NOMO-1 treated with dmso at 0.1 percent for 144 hours (cell line): ENCODE results near the gene TXNL4A.

Source experiments
- DNase-seq: peaks from one replicate; lab custom pipeline; 2025; ENCODE audit not compliant: unreplicated experiment; lab: John Stamatoyannopoulos, UW

The TXNL4A gene

DNA sequence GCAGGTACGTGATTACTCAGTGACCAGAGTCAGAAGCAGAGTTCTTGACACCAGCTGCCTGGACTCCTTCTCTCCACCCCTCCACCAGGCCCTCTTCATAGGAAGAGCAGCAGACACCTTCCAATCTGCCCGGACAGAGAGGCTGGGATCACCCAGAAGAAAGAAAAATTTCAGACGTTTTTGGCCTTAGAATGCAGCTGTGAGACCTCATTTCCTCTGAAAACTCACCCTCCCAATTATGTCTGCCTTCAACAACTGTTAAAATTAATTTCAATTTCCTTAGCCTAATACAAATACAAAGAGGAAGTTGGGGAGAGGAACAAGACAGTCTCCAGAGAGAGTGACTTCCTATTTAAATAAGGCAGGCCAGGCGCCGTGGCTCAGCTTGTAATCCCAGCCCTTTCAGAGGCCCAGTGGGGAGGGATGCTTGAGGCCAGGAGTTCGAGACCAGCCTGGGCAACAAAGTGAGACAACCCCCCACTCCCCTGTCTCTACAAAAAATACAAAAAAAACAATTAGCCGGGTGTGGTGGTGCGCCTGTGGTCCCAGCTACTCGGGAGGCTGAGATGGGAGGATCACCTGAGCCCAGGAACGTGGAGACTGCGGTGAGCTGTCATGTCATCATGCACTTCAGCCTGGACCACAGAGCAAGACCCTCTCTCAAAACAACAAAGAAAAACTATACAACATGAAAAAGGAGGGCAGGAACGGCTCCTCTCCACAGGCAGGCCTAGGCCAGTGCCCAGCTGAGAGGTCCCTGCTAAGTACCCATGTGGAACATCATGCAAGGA lies 38.5 kb downstream of the TXNL4A start:
- DNase-seq: peak; percentile 90

DNA sequence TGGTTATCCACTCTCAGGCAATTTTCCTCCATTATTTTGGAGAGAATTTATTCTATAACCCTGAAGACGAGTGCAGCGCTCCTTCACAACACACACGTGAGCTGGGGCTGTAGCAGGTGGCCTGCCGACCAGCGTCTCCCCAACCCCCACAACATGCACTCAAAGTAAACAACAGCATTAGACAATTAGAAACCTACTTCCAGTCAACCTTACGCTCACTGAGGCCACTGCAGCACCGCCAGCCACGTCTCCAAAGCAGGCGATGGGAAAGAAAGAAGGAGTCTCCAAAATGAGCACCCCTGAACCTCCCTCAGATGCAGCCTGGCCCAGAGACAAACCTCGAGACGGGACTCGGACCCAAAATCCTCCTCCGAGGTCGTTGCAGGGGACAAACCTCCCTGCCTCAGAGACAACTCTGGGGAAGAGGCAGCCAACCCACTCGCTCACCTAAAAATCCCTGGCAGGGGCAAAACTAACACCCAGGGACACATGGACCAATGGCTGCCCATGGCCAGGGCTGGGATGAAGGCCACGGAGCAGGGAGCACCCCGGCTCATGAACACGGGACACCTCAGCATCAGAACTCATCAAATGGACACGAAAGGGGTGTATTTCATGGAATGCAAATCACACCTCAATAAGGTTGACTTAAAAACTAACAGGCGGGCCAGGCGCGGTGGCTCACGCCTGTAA lies 39.5 kb downstream of the TXNL4A start:
- DNase-seq: no peak

DNA sequence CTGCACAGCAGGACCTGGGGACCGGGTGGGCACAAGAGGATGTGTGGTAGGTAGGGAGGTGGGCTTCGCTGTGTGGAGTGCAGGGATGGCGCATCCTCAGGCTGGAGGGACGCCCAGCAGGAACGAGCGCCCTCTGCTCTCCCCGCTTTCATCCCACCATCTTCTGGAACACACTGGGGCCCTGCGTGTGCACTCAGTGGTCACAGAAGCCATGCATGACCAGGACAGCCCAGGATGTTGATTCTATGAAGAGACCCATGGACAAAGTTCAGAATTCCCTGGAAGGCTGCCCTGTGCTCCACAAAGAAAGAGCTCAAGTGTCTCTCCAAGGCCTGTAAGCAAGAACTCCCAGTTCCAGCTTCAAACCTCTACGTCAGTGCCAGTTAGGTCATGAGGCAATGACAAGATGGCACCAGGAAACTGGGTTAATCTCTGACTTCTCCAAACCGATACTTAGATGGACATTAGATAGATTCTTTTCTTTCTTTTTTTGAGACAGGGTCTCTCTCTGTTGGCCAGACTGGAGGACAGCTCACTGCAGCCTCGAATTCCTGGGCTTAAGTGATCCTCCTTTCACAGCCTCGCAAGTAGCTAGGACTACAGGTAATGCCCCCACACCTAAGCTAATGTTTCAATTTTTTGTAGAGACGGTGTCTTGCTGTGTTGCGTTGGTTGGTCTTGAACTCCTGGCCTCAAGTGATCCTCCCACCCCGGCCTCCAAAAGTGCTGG lies 40.3 kb downstream of the TXNL4A start:
- no peak for DNase-seq

DNA sequence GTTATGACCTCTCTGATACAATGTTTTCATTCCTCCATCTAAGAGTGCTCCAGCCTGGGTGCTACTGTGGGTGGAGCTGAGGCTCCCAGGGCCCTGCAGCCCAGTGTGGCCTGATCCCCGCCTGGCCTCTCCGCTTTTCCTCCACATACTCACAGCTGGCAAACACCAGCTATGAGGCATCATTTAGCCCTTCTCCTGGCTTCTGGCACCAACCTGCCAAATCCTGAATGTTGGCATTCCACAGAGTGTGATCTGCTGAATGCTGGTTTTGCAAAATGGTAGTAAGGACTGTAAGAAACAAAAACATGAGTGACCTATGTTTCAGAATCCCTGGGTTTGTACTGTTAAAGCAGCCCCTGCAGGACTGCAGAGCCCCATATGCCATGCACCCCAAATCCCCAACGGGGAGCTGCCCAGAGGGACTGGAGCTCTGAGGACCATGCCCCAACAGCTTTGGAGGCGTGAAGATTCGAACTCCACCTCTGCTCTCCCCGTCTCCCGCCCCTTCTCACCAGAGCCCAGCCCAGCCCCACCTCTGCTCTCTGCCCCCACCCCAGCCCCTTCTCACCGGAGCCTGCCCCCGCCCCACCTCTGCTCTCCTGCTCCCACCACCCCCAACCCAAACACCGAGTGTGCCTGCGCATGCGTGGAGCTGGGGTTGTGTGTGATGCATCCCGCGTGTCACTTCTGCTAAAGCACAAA lies 41.2 kb downstream of the TXNL4A start:
- DNase-seq: no peak

DNA sequence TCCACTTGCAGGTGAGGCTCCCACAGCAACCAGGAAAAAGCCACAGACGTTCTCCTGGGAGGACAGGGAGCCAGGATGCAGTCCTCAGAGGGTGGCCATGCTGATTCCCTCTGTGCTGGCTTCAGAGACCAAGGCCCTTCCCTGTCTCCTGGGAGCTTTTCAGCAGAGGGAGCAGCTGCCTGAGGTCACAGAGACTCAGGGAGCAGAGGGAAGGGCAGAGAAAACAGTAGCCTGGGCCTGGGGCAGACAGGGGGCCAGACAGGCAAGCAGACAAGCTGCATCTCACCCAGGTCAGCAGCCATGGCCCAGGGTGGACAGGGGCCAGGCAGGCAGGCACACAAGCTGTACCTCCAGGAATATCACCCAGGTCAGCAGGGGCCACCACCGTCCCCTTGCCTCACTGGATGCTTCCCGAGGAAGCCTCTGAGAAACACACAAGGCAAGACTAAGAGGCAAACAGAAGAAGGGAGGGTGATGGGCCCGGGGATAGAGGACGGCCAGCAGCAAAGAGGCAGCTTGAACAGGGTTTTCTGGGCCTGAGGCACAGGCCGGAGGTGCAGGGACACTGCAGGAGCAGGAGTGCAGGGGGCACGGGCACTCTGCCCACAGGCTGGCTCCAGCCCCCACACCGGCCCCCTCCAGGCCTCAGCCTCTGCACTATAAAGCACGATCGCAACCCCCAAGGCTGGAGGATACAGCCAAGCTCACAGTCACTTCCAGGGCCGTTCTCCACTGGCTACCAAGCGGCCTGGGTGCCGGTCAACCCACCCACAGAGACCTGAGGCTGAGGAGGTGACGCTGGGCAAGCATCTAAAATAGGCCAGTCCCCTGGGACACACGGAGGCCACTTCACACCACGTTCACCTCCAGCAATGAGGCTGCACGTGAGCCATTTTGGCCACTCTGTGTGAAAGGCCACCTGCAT lies 43.0 kb downstream of the TXNL4A start:
- DNase-seq: no peak

DNA sequence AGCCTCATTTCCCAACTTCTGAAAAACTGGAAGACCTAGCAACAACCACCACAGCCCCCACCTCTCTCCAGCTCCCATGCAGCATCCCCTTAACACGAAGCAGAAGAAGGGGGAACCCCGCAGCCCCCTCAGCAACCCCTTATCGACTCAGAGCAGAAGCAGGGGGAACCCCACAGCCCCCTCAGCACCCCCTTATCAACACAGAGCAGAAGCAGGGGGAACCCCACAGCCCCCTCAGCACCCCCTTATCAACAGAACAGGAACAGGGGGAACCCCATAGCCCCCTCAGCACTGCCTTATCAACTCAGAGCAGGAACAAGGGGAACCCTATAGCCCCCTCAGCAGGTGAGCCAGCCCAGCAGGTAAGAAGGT lies 43.6 kb downstream of the TXNL4A start:
- DNase-seq: no peak

DNA sequence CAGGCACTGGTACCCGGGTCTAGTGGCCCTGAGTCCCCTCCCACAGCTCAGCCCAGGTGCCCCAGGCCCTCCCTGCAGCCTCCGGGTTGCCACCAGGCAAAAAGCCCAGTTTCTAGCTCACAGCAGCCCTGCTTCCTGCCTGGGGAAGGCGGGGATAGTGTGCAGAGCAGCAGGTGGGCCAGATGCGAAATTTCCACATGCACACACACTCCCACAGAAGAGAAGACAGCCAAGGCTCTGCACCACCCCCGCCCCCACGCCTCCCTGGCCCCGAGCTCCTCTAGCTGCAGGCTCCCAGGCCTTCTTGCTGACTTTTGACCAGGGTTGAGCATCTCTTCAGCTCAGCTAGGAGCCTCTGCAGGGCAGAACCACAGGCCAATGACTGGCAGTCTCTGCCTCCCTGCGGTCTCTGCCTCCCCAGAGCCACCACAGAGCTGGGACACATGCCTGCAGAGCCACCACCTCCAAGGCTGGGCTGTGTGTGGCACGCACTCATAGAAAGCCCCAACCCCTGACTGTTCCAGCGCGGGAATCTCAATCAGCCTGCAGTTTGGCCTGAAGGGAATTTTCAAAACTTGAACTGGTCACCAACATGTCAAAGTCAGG lies 44.1 kb downstream of the TXNL4A start:
- DNase-seq: no peak

DNA sequence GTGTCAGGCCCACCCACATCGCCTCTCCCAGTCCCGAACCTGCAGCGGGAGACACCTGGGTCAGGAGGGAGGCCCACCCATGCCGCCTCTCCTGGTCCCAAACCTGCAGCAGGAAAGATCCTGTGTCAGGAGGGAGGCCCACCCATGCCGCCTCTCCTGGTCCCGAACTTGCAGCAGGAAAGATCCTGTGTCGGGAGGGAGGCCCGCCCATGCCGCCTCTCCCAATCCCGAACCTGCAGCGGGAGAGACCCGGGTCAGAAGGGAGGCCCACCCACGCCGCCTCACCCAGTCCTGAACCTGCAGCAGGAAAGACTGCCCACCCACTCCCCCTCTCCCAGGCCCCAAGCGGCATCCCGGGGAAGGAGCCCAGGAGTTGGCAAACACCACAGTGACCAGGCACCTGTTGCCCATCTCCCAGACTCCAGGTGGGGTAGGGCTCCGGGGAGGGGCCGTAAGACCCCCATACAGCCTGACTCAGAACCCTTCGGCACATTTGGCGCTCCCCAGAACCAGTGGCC lies 44.7 kb downstream of the TXNL4A start:
- no peak for DNase-seq

DNA sequence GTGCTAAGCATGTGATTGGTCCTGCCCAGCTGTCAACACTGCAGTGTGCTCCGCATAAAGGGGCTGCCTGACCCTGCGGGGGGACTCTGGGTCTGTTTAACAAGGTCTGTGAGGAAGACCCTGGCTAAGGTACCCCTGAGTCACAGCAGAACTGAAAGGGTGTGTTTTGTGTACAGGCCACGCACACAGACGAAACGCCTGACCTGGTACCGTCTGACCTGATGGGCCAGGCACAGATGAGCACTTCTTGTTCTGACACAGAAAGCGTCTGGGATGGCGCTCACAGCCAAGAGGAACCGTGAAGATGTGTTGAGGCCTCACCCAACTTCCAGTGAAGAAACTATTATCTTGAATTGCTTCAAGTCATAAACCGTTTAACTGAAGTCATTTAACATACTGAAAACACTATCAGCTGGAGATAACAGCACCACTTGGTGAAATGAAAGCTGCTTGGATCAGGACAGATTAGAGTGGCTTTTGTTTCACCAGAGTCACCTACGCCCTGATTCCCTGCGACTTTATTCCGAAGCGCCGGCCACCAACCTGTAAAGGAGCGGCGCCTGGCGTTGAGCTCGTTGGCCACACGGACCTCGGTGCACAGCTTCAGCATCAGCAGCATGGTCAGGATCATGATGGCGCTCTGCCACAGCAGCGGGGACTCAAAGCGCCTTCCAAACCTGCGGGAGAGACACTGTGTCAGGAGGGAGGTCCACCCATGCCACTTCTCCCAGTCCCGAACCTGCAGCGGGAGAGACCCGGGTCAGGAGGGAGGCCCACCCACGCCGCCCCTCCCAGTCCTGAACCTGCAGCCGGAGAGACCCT lies 45.4 kb downstream of the TXNL4A start:
- DNase-seq: no peak

DNA sequence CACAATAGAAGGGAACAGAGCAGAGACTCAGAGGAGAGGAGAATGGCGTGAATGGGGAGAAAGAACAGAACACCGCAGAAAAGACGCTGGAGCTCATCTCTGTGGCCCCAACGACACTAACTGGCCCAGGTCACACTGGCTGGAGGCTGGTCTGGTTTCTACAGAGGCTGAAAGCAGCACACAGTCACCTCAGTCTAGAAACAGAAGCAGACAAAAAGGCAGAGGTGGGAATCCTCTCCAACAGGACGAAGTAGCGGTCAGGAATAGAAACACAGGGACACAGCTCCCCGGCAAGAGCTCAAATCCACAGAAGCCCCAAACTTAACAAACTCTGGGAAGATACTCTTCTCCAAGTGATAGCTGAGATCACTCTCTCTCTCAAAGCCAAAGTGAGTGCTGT lies 46.2 kb downstream of the TXNL4A start:
- no peak for DNase-seq

DNA sequence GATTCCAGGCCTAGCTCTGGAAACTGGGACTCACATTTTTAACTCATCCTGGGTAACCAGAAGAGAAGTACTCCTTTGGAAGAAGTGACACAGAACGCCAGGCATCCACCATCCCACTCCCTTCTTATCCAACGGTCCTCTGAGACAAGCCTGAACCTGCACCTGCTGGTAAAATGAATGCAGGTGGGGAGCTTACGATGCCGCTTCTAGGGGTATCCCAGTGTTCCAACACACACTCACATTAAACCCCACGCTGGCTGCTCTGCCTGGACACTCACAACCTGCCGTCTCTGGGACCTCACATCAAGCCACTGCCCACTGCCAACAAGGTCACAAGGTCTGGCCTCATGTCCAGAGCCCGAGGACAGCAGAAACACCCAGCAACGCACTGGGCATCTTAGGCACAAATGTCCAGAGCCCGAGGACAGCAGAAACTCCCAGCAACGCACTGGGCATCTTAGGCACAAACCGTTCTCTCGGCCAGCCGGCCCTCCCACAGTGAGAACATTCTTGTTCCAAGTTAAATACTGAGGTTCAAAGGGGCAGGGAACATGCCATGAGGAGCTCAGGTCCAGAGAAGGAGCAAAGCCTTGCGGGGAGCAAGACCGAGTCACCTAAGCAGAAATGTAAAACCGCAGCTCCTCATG lies 46.8 kb downstream of the TXNL4A start:
- no peak for DNase-seq

DNA sequence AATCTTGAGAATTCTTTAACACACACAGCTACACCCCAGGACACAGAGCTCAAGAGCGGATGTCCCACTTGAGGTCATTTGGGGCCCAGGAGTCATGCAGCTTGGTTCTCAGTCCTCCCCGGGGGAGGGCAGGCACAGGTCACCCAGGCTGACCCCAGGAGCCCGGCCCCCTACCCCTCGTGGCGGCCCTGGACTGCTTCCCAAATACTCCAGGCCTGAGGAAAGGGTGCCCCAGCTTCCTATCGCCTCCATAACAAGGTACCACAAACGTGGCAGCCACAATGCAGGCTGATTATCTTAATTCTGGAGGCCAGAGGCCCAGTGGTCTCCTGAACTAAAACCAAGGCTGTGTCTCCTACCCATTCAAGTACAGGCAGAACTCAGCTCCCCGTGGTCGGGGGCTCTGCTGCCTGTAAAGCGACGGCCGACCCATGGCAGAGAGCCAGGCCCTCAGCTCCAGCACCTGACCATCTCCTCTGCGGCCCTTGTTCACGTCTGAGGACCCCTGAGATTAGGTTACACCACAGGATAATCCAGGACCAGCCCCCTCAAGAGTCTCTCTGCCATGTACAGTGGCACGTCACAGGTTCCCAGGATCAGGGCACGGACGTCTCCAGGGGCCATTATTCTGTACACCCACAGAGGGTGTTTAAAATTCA lies 47.4 kb downstream of the TXNL4A start:
- DNase-seq: no peak

DNA sequence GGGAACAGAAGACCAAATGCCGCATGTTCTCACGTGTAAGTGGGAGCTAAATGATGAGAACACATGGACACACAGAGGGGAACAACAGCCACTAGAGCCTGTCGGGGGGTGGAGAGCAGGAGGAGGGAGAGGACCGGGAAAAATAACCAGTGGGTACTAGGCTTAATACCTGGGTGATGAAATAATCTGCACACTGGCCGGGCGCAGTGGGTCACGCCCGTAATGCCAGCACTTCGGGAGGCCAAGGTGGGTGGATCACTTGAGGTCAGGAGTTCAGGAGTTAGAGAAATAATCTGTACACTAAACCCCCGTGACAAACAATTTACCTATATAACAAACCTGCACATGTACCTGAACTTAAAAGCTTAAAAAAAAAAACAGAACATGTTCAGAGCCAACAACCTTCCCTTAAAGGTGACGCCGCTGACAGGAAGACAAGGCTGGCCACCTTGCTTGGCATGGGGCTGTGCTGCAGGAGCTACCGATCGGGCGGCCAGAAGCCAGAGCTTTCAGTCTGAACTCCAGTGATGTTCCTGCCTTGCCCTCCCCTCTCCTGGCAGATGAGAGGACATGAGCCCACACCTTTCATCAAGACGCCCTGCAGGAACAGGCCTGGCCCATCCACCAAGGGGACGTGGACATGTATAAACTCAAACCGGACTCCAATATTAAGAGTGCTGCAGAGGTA lies 48.1 kb downstream of the TXNL4A start:
- DNase-seq: no peak

DNA sequence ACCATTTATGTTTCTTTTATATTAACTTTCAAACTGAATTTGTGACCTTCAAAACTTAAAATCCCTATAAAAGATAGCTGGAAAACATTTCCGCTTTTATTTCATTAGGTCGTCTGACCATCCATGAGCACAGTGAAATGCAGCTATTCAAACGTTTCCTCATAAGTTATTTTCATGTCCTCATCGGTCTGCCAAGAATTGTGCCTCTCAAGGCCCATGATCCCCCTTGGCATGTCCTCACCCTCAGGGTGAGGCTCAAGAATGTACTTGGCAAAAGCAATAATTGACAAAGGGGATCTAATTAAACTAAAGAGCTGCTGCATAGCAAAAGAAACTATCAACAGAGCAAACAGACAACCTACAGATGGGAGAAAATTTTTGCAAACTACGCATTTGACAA lies 49.3 kb downstream of the TXNL4A start:
- DNase-seq: no peak

DNA sequence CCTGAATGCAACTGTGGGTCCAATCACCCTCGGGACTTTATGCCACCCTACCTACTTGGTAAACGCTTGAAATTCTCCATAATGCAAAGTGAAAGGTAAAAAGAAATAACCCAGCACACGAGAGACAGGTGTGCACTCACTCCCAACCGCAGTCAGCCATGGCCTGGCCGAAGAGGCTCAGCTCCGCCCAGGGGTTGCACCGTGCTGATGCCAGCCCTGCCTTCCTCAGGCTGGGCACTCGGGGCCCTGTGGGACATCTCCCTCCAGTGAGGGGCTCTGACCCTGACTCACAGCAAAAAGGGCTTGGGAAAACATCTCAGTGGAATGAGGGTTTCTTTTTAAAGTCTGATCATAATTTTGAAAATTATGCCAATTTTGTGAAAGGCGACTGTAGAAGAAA lies 50.2 kb downstream of the TXNL4A start:
- no peak for DNase-seq

DNA sequence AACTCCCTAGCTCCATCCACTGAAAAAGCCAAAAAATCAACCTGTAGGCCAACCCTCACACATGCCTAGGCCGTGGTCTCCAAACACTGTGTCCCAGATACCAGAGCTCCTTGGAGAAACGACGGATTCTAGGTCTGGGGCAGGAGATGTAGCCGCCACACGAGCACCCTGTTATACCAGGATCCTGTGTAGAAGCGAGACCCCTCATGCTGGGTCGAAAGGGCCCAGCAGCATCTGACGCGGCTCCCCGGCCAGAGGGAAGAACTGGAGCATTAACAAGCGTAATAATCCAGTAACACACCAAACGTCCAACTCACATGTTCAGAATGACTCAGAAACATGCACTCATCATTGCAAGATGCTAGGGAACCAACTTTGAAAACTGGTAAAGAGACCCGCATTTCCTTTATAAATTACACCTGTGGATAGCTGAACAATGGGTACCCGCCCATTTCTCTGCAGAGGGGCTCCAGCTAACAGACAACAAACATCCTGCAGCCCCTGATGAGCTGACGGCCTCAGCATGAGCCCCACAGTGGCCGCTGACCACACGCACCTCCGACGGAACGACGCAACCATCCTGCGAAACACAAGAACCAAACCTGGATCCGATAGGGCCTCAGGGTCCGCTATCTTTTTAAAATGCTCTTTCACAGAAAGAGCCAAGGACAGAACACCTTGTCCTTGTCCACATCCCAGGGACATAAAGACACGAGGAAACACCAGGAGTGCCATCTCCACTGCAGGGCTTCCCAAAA lies 51.1 kb downstream of the TXNL4A start:
- no peak for DNase-seq

DNA sequence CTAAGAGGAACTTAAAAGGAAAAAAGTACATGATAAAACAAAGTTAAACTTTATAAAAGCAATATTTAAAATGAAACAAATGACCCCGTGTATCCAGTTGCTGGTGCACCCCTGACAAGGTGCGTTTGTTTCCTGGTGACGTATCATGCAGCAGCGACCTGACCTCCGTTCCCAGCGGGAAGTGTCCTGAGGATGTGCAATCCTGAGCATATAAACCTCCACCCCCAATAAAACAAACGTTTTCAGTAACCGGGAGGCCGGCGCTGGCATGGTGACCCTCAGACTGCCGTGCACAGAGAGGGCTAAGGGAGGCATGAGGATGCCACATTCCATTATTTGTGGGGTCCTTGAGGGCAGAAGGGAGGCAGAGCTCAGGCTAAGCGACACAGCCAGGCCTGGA lies 51.7 kb downstream of the TXNL4A start:
- no peak for DNase-seq
